WTC11 (cell line): Measurements from ENCODE around the gene ZNF532.

ENCODE experiments used
- CREB1 ChIP-seq: sonication (generic); formaldehyde crosslinking; IDR thresholded peaks from 2 replicates; pipeline ENCODE4 v1.8.0; 2023; ENCODE audit warnings: mild to moderate bottlenecking, missing genetic modification reagents
- GABPB1 ChIP-seq: sonication (generic); formaldehyde crosslinking; IDR thresholded peaks from 2 replicates; pipeline ENCODE4 v1.8.1; 2023; ENCODE audit warnings: mild to moderate bottlenecking, missing genetic modification reagents
- JUN ChIP-seq: sonication (generic); formaldehyde crosslinking; IDR thresholded peaks from 2 replicates; pipeline ENCODE4 v1.8.0; 2023; ENCODE audit warnings: mild to moderate bottlenecking, missing genetic modification reagents
- NFYB ChIP-seq: sonication (generic); formaldehyde crosslinking; conservative IDR thresholded peaks from 2 replicates; pipeline ENCODE4 v1.8.0; 2022; ENCODE audit warnings: low read depth, missing genetic modification reagents
- SOX15 ChIP-seq: fragments of 250-450 bp; sonication (Bioruptor Pico); IDR thresholded peaks from 2 replicates; pipeline ENCODE4 v1.9.0; 2021; ENCODE audit warnings: mild to moderate bottlenecking
- TF ChIP-seq, protein P1 (sequence below): sonication (generic); formaldehyde crosslinking; IDR thresholded peaks from 2 replicates; pipeline ENCODE4 v1.8.1; 2023; ENCODE audit warnings: mild to moderate bottlenecking, missing genetic modification reagents, moderate library complexity
- TF ChIP-seq, protein P2 (sequence below): fragments of 200-600 bp; IDR thresholded peaks from 2 replicates; pipeline ENCODE4 v1.8.0; 2022; ENCODE audit warnings: antibody characterized with exemption
- TF ChIP-seq, protein P3 (sequence below): sonication (generic); formaldehyde crosslinking; IDR thresholded peaks from 2 replicates; pipeline ENCODE4 v1.8.1; 2023; ENCODE audit warnings: mild to moderate bottlenecking, missing genetic modification reagents

DNA sequence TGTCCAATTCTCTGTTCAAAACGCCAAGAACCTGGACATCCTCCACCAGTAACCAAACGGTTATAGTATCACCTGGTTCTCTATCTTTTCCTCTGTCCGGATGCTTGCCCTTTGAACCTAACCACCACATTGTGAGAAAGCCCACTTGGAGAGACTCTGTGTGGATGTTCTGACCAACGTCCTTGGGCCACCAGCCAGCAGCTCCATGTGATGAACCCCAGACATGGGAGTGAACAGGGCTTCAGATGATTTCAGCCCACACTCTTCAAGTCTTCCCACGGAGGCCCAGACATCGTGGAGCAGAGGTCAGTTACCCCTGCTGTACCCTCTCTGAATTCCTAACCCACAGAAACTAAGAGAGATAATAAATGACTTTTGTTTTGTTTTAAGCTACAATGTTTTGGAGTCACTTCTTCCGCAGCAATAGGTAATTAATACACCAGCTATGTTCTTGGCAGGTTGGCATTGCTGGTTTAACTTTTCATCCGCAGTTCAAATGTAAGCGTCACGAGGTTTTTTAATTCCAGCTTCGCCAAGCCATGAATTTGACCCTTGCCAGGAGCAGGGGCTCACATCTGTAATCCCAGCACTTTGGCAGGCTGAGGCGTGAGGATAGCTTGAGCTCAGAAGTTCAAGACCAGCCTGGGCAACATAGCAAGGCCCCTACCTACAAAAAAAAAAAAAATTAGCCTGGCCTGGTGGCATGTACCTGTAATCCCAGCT lies 36.1 kb upstream of the ZNF532 start:
- TF ChIP-seq, protein P1, sequence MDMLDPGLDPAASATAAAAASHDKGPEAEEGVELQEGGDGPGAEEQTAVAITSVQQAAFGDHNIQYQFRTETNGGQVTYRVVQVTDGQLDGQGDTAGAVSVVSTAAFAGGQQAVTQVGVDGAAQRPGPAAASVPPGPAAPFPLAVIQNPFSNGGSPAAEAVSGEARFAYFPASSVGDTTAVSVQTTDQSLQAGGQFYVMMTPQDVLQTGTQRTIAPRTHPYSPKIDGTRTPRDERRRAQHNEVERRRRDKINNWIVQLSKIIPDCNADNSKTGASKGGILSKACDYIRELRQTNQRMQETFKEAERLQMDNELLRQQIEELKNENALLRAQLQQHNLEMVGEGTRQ: no peak
- TF ChIP-seq GABPB1 (CRISPR knock-in tag) (no peak), NFYB (CRISPR knock-in tag) (no peak), JUN (CRISPR knock-in tag) (no peak), CREB1 (CRISPR knock-in tag) (no peak), SOX15 (CRISPR knock-in tag) (no peak)
- TF ChIP-seq, protein P2, sequence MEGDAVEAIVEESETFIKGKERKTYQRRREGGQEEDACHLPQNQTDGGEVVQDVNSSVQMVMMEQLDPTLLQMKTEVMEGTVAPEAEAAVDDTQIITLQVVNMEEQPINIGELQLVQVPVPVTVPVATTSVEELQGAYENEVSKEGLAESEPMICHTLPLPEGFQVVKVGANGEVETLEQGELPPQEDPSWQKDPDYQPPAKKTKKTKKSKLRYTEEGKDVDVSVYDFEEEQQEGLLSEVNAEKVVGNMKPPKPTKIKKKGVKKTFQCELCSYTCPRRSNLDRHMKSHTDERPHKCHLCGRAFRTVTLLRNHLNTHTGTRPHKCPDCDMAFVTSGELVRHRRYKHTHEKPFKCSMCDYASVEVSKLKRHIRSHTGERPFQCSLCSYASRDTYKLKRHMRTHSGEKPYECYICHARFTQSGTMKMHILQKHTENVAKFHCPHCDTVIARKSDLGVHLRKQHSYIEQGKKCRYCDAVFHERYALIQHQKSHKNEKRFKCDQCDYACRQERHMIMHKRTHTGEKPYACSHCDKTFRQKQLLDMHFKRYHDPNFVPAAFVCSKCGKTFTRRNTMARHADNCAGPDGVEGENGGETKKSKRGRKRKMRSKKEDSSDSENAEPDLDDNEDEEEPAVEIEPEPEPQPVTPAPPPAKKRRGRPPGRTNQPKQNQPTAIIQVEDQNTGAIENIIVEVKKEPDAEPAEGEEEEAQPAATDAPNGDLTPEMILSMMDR: no peak
- TF ChIP-seq, protein P3, sequence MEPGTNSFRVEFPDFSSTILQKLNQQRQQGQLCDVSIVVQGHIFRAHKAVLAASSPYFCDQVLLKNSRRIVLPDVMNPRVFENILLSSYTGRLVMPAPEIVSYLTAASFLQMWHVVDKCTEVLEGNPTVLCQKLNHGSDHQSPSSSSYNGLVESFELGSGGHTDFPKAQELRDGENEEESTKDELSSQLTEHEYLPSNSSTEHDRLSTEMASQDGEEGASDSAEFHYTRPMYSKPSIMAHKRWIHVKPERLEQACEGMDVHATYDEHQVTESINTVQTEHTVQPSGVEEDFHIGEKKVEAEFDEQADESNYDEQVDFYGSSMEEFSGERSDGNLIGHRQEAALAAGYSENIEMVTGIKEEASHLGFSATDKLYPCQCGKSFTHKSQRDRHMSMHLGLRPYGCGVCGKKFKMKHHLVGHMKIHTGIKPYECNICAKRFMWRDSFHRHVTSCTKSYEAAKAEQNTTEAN: no peak
